KMS-11 (cell line): Measurements from ENCODE around the gene ZNF385C.
A peak's percentile ranks its signal among the peaks of the same experiment; 100 is the strongest.

Experiments used
- H2AFZ ChIP-seq: fragments of 200-600 bp; sonication (generic); 2 replicates; pipeline ENCODE4 v1.6.1; 2016; ENCODE audit warnings: antibody characterized with exemption, mixed run types, low read depth
- H3K27ac ChIP-seq: fragments of 200-600 bp; sonication (generic); 2 replicates; pipeline ENCODE4 v1.6.1; 2016; ENCODE audit warnings: mild to moderate bottlenecking, mixed run types
- H3K27me3 ChIP-seq: fragments of 200-600 bp; sonication (generic); 2 replicates; pipeline ENCODE4 v1.6.1; 2017; ENCODE audit warnings: mild to moderate bottlenecking, low read depth, mixed run types, moderate library complexity; ENCODE audit not compliant: insufficient read depth
- H3K36me3 ChIP-seq: fragments of 200-600 bp; sonication (generic); 2 replicates; pipeline ENCODE4 v1.6.1; 2017; ENCODE audit warnings: mild to moderate bottlenecking, mixed run types; ENCODE audit not compliant: insufficient read depth
- H3K4me1 ChIP-seq: fragments of 200-600 bp; sonication (generic); 2 replicates; pipeline ENCODE4 v1.6.1; 2016; ENCODE audit warnings: mild to moderate bottlenecking, low read depth, mixed run types; ENCODE audit not compliant: poor library complexity, severe bottlenecking
- H3K4me2 ChIP-seq: fragments of 200-600 bp; sonication (generic); 2 replicates; pipeline ENCODE4 v1.7.0; 2016; ENCODE audit warnings: mild to moderate bottlenecking, mixed run types
- H3K4me3 ChIP-seq: fragments of 200-600 bp; sonication (generic); IDR thresholded peaks from 2 replicates; pipeline ENCODE4 v1.6.1; 2017; ENCODE audit warnings: low read depth, low read length, mixed read lengths; ENCODE audit not compliant: insufficient read depth
- H3K79me2 ChIP-seq: fragments of 200-600 bp; sonication (generic); 2 replicates; pipeline ENCODE4 v1.6.1; 2016; ENCODE audit warnings: low read depth, mixed run types; ENCODE audit not compliant: insufficient read depth
- H3K9ac ChIP-seq: fragments of 200-600 bp; sonication (generic); 2 replicates; pipeline ENCODE4 v1.6.1; 2016; ENCODE audit warnings: mild to moderate bottlenecking, mixed run types
- H4K20me1 ChIP-seq: fragments of 200-600 bp; sonication (generic); 2 replicates; pipeline ENCODE4 v1.6.1; 2016; ENCODE audit warnings: mild to moderate bottlenecking, mixed run types; ENCODE audit not compliant: insufficient read depth
- TF ChIP-seq, protein P1 (sequence below): fragments of 200-600 bp; sonication (generic); conservative IDR thresholded peaks from 2 replicates; pipeline ENCODE4 v1.6.1; 2017; ENCODE audit warnings: low read depth, mild to moderate bottlenecking, antibody characterized with exemption, low read length, moderate library complexity, mixed read lengths

ZNF385C gene

DNA sequence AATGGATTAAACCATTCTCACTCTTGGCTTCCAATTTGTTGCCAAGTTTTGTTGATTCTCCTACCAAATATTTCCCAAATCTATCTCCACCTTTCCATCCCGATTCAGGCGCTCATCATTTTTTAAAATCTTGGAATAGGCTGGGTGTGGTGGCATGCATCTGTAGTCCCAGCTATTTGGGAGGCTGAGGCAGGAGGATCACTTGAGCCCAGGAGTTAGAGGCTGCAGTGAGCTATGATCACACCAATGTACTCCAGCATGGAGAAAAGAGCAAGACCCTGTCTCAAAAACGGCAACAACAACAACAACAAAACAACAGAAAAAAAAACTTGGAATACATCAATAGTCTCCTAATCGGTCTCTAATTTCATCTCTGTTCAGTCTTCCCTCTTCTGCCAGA is 79.3 kb downstream of the ZNF385C start:
- peaks cover 46% of the 10 kb centered on the region for H3K79me2 ChIP-seq
- TF ChIP-seq, protein P1, sequence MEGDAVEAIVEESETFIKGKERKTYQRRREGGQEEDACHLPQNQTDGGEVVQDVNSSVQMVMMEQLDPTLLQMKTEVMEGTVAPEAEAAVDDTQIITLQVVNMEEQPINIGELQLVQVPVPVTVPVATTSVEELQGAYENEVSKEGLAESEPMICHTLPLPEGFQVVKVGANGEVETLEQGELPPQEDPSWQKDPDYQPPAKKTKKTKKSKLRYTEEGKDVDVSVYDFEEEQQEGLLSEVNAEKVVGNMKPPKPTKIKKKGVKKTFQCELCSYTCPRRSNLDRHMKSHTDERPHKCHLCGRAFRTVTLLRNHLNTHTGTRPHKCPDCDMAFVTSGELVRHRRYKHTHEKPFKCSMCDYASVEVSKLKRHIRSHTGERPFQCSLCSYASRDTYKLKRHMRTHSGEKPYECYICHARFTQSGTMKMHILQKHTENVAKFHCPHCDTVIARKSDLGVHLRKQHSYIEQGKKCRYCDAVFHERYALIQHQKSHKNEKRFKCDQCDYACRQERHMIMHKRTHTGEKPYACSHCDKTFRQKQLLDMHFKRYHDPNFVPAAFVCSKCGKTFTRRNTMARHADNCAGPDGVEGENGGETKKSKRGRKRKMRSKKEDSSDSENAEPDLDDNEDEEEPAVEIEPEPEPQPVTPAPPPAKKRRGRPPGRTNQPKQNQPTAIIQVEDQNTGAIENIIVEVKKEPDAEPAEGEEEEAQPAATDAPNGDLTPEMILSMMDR = no peak
- no peak overlapping the region for H3K27ac ChIP-seq
- H4K20me1 ChIP-seq = no peaks in the 10 kb centered on the region
- no peak overlapping the region for H3K4me2 ChIP-seq
- no peaks in the 10 kb centered on the region for H3K36me3 ChIP-seq
- no peak overlapping the region for H3K9ac ChIP-seq
- no peaks in the 10 kb centered on the region for H3K27me3 ChIP-seq
- H3K4me3 ChIP-seq = no peak overlapping the region
- no peak overlapping the region for H2AFZ ChIP-seq
- H3K4me1 ChIP-seq = peaks cover 47% of the 10 kb centered on the region

DNA sequence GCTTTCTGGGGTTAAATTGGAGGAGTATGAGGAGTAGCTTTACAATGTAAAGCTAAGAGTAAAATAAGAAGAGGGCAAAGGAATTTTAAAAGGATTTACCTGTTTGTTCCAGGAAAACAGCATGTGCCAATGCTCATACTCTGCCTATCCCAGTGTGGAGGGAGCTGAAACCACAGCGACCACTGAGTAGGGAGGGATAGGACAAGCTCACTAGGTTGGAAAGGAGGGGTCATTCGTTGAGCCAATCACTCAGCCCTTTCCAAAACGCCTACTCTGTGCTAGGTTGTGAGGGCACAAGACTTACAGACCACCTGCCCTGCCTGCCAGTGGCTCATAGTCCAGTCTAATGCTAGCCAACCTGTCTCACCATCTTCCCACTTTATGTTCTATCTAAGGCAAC is 79.9 kb downstream of the ZNF385C start:
- H3K36me3 ChIP-seq = no peaks in the 10 kb centered on the region
- no peak overlapping the region for H3K4me3 ChIP-seq
- H3K79me2 ChIP-seq = peaks cover 52% of the 10 kb centered on the region
- H3K4me2 ChIP-seq = peak overlapping the region; percentile 89
- TF ChIP-seq, protein P1 = no peak
- peaks cover 48% of the 10 kb centered on the region for H3K4me1 ChIP-seq
- H3K27me3 ChIP-seq = no peaks in the 10 kb centered on the region
- no peaks in the 10 kb centered on the region for H4K20me1 ChIP-seq
- H3K9ac ChIP-seq = no peak overlapping the region; the same call in 1 of the 2 replicates
- peak overlapping the region; percentile 75 for H2AFZ ChIP-seq
- H3K27ac ChIP-seq = no peak overlapping the region

DNA sequence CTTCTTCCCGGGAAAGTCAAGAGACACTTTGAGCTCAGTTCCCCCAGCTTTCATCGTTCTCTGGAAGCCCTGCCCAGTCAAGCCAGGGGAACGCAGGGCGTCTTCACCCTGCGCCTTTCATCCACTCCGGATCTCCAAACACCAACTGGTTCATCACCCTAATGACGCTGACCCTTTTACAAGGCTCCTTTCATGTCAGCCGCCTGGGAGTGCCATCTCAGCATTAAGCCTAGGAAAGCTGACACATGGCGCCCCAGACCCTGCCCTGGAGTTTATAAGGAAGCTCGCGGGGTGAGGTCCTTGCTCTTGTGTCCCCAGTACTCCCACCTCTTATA is 80.4 kb downstream of the ZNF385C start:
- TF ChIP-seq, protein P1 = no peak; the same call in 1 of the 2 replicates
- peak overlapping the region; percentile 89 for H3K4me2 ChIP-seq
- H3K9ac ChIP-seq = peak overlapping the region; percentile 87
- peak overlapping the region; percentile 64 for H3K4me3 ChIP-seq
- no peaks in the 10 kb centered on the region for H4K20me1 ChIP-seq
- H3K4me1 ChIP-seq = peaks cover 48% of the 10 kb centered on the region
- H3K27me3 ChIP-seq = no peaks in the 10 kb centered on the region
- H3K79me2 ChIP-seq = peaks cover 57% of the 10 kb centered on the region
- H3K27ac ChIP-seq = peak overlapping the region; percentile 68; the same call in 1 of the 2 replicates
- H2AFZ ChIP-seq = peak overlapping the region; percentile 75
- H3K36me3 ChIP-seq = no peaks in the 10 kb centered on the region

DNA sequence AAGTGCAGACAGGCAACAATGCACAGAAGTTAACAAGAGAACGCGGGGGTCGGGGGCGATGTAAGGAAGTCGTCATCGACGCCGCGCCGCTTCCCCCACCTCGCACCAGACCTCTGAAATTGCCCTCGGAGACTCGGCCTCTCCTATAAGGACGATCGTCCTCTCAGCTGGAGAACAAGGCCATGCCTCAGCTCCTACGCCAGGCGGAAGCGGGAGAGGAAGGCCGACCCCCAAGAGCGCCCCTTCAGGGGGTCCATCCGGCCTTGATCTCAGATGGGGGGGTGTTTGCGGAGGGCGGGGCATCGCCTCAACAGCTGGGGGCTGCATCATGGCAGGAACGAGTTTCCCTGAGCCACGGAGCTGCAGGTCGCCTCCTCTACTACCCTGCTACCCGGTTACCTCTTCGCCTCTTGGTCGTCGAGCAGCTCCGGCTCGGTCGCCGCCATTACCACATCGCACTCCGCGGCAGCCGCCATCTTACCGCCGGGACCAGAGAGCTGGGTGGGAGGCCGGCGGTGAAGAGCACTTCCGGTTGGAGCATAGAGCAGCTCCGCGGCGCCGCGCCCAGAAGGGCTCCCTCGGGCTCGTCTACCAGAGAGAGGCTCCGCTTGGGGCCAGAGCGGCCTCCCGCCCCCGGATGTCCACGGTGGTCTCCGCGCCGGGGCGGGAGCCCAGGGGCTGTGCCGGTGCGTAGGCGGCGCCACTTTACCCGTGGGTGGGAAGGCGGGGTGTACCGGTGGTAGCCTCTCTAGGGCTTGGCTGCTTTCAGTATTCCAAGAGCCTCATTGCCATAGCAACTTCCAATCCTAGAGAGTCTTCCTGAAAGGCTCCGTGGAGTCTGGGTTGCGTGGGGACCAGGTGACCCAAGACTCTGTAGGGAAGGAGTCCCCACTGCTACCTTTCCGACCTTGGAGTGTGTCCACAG is 81.1 kb downstream of the ZNF385C start, which contains the start of gene DNAJC7:
DNAJC7 (minus strand) TSS at position 499 of the 925 bp plus-strand sequence; CDS start at position 476, 23 bp downstream.
- H3K4me1 ChIP-seq = peaks cover 48% of the 10 kb centered on the region
- H3K4me3 ChIP-seq = peak within 1 kb of the TSS; percentile 64
- TF ChIP-seq, protein P1 = no peak
- no peaks in the 10 kb centered on the region for H3K36me3 ChIP-seq
- H3K27me3 ChIP-seq = no peaks in the 10 kb centered on the region
- H3K9ac ChIP-seq = peak within 1 kb of the TSS; percentile 87
- H4K20me1 ChIP-seq = no peaks in the 10 kb centered on the region
- peak within 1 kb of the TSS; percentile 89 for H3K4me2 ChIP-seq
- H3K79me2 ChIP-seq = peaks cover 64% of the 10 kb centered on the region
- H3K27ac ChIP-seq = peak within 1 kb of the TSS; percentile 68
- peak within 1 kb of the TSS; percentile 75 for H2AFZ ChIP-seq
